ENCODE results near the gene HMGN3.
A peak's percentile ranks its signal among the peaks of the same experiment; 100 is the strongest.

HMGN3 gene

GRCh38 chr6:79234150-79235022 lies at the start of gene HMGN3:
TSS of gene HMGN3 (minus strand) at chr6:79234682.
- TF ChIP-seq CTCF (IDR thresholded peaks at IDR 0.05), result no peak
- peak within 1 kb of the TSS; percentile 91 to 97 for H3K27ac ChIP-seq
- peak; percentile 97 for DNase-seq (ENCODE audit: low spot score)
- peak within 1 kb of the TSS; percentile 91 for H3K4me3 ChIP-seq

GRCh38 chr6:79280756-79281155 lies 46.3 kb upstream of the HMGN3 start:
- no peak for TF ChIP-seq CTCF (IDR thresholded peaks at IDR 0.05)
- no peak overlapping the region for H3K4me3 ChIP-seq
- DNase-seq (ENCODE audit: low spot score), result no peak
- no peak overlapping the region for H3K27ac ChIP-seq

- no peak for DNase-seq (ENCODE audit: low spot score)
- TF ChIP-seq CTCF (IDR thresholded peaks at IDR 0.05), result no peak
- Histone ChIP-seq H3K27ac (no peak overlapping the region), H3K4me3 (no peak overlapping the region)
Observed at GRCh38 chr6:79277109-79277508, 42.6 kb upstream of the HMGN3 start.

- no peak for TF ChIP-seq CTCF (IDR thresholded peaks at IDR 0.05)
- no peak for DNase-seq (ENCODE audit: low spot score)
- Histone ChIP-seq H3K4me3 (no peak overlapping the region), H3K27ac (peak overlapping the region in 1 of 2 donors; percentile 69)
Observed at GRCh38 chr6:79269877-79270276, 35.4 kb upstream of the HMGN3 start.

- no peak overlapping the region for H3K27ac ChIP-seq
- DNase-seq (ENCODE audit: low spot score), result no peak
- H3K4me3 ChIP-seq, result no peak overlapping the region
- no peak for TF ChIP-seq CTCF (IDR thresholded peaks at IDR 0.05)
Observed at GRCh38 chr6:79267128-79267527, 32.6 kb upstream of the HMGN3 start.

GRCh38 chr6:79266051-79266450 lies 31.6 kb upstream of the HMGN3 start:
- H3K4me3 ChIP-seq, result no peak overlapping the region
- no peak overlapping the region for H3K27ac ChIP-seq
- no peak for DNase-seq (ENCODE audit: low spot score)
- TF ChIP-seq CTCF (IDR thresholded peaks at IDR 0.05), result no peak

GRCh38 chr6:79263359-79263758 lies 28.9 kb upstream of the HMGN3 start:
- no peak for DNase-seq (ENCODE audit: low spot score)
- H3K4me3 ChIP-seq, result no peak overlapping the region
- TF ChIP-seq CTCF (IDR thresholded peaks at IDR 0.05), result no peak
- no peak overlapping the region for H3K27ac ChIP-seq
